HepG2 (cell line): ENCODE results near the gene SMURF2. TPM values are rescaled to one million over a fixed set of nuclear protein-coding genes. Genes with fewer than 3 reads are reported as not detected.
A peak's percentile ranks its signal among the peaks of the same experiment; 100 is the strongest.

Experiments
- ELF4 ChIP-seq: sonication (generic); formaldehyde crosslinking; IDR thresholded peaks from 2 replicates; pipeline ENCODE4 v1.5.0; 2020; ENCODE audit warnings: missing genetic modification reagents, mild to moderate bottlenecking, moderate library complexity, borderline replicate concordance
- HMGXB4 ChIP-seq, 2 experiments: sonication (generic) in 1 of 2; formaldehyde crosslinking in 1 of 2; IDR thresholded peaks; 2 replicates each; pipeline versions ENCODE4 v1.4.0 to v1.6.1; 2018 to 2020; ENCODE audit warnings: missing genetic modification reagents in 2 of 2, borderline replicate concordance in 1 of 2, low read depth in 1 of 2, mild to moderate bottlenecking in 1 of 2, missing biosample characterization in 1 of 2
- LRRFIP1 ChIP-seq: sonication (generic); formaldehyde crosslinking; conservative IDR thresholded peaks from 2 replicates; pipeline ENCODE4 v1.4.0; 2020; ENCODE audit warnings: missing genetic modification reagents
- MEIS2 ChIP-seq: sonication (generic); formaldehyde crosslinking; IDR thresholded peaks from 2 replicates; pipeline ENCODE4 v1.9.0; 2021; ENCODE audit warnings: mild to moderate bottlenecking, missing genetic modification reagents
- NFIC ChIP-seq: IDR thresholded peaks from 2 replicates; pipeline ENCODE4 v1.6.1; 2012; ENCODE audit warnings: mild to moderate bottlenecking, low read length, inconsistent platforms
- PRPF4 ChIP-seq: fragments of 200-400 bp; formaldehyde crosslinking; IDR thresholded peaks from 2 replicates; pipeline ENCODE4 v1.6.1; 2016; ENCODE audit warnings: low read length, low read depth; ENCODE audit not compliant: poor library complexity, severe bottlenecking
- TBP ChIP-seq: sonication (generic); formaldehyde crosslinking; IDR thresholded peaks from 2 replicates; pipeline ENCODE4 v1.5.0; 2020; ENCODE audit warnings: missing genetic modification reagents
- THAP8 ChIP-seq: sonication (generic); formaldehyde crosslinking; IDR thresholded peaks from 2 replicates; pipeline ENCODE4 v1.5.1; 2020; ENCODE audit warnings: missing genetic modification reagents, mild to moderate bottlenecking, borderline replicate concordance
- ZEB1 ChIP-seq: IDR thresholded peaks from 2 replicates; pipeline ENCODE4 v1.6.1; 2012; ENCODE audit warnings: mild to moderate bottlenecking, low read depth, inconsistent platforms; ENCODE audit not compliant: insufficient replicate concordance
- ZNF318 ChIP-seq: sonication (generic); formaldehyde crosslinking; IDR thresholded peaks from 2 replicates; pipeline ENCODE4 v1.4.0; 2020; ENCODE audit warnings: mild to moderate bottlenecking, missing genetic modification reagents
- ZNF589 ChIP-seq: sonication (generic); formaldehyde crosslinking; conservative IDR thresholded peaks from 2 replicates; pipeline ENCODE4 v1.8.0; 2022; ENCODE audit warnings: mild to moderate bottlenecking, moderate library complexity, missing genetic modification reagents
- polyA plus RNA-seq, 8 experiments: library from polyadenylated mRNA; depleted of rRNA in 3 of 8; stranded (reverse) in 7 of 8; unstranded in 1 of 8; fragments of >200 nt; fragmentation: Illumina TruSeq in 4 of 8; extraction: Trizol in 4 of 8; gene quantifications; 2 replicates each; pipeline versions ENCODE4 v1.2.1 to v1.2.3, GENCODE V29; 2011 to 2016; ENCODE audit warnings: low read depth in 4 of 8, missing spikeins in 1 of 8, mixed read lengths in 1 of 8; ENCODE audit not compliant: insufficient read depth in 1 of 8
- total RNA-seq, 5 experiments: library from RNA; depleted of rRNA; stranded (reverse); fragments of >200 nt; fragmentation: Illumina TruSeq; extraction: Trizol; gene quantifications; 2 replicates each; pipeline ENCODE4 v1.2.3, GENCODE V29; 2016; ENCODE audit warnings: low read depth in 1 of 5

Gene SMURF2
- total and polyA plus RNA-seq, 2 of the 13 experiments (the other 11 are each of a cell fraction or from before 2014, with no cell fraction given), result 14.9 to 24.3 TPM

GRCh38 chr17:64506576-64507412 is 155.3 kb downstream of the SMURF2 start, which contains the start of gene CEP95 (continued):
- peak; percentile 92 for TF ChIP-seq HMGXB4 (CRISPR knock-in tag; IDR thresholded peaks at IDR 0.05; ENCODE audit: borderline replicate concordance in 1 of 2, low read depth in 1 of 2)
- no peak for TF ChIP-seq TBP
- peak; percentile 68; the same call in 1 of the 2 replicates for TF ChIP-seq ELF4 (CRISPR knock-in tag)
- no peak for TF ChIP-seq PRPF4
- peak; percentile 92 for TF ChIP-seq MEIS2 (CRISPR knock-in tag)
- peak; percentile 84; the same call in 1 of the 2 replicates for TF ChIP-seq THAP8
- no peak for TF ChIP-seq ZNF318 (CRISPR knock-in tag)
- peak; percentile 82 for TF ChIP-seq ZNF589
- TF ChIP-seq LRRFIP1 (CRISPR knock-in tag), result no peak
- peak; percentile 5 for TF ChIP-seq ZEB1
- no peak for TF ChIP-seq NFIC
